Measurements from ENCODE around the gene TAF11L14.

DNA sequence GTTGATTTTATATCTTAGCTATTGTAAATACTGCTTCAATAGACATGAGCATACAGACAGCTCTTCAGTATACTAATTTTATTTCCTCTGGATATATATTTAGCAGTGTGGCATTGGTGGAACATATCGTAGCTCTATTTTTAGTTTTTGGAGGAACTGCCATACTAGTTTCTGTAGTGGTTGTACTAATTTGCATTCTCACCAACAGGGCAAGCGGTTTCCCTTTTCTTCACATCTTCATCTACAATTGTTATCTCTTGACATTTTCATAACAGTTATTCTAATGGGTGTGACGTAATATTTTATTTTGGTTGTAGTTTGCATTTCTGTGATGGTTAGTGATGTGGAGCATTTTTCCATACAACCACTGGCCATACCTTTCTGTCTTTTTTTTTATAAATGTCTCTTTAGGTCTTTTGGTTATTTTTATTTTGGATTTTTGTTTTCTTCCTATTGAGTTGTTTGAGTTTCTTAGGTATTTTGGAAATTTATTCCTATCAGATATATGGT is 32.5 kb downstream of the TAF11L14 start:
- TF ChIP-seq, protein P1, sequence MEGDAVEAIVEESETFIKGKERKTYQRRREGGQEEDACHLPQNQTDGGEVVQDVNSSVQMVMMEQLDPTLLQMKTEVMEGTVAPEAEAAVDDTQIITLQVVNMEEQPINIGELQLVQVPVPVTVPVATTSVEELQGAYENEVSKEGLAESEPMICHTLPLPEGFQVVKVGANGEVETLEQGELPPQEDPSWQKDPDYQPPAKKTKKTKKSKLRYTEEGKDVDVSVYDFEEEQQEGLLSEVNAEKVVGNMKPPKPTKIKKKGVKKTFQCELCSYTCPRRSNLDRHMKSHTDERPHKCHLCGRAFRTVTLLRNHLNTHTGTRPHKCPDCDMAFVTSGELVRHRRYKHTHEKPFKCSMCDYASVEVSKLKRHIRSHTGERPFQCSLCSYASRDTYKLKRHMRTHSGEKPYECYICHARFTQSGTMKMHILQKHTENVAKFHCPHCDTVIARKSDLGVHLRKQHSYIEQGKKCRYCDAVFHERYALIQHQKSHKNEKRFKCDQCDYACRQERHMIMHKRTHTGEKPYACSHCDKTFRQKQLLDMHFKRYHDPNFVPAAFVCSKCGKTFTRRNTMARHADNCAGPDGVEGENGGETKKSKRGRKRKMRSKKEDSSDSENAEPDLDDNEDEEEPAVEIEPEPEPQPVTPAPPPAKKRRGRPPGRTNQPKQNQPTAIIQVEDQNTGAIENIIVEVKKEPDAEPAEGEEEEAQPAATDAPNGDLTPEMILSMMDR (IDR thresholded peaks at IDR 0.05) = no peak
- TF ChIP-seq EZH2 (IDR thresholded peaks at IDR 0.05) (no peak), EZH2phosphoT487 (IDR thresholded peaks at IDR 0.05) (no peak)
